Measurements from ENCODE around the gene PHC2.

PHC2 gene

GRCh38 chr1:33462405-33463164 is 31.7 kb upstream of the PHC2 start:
- H3K27ac ChIP-seq, result no peak overlapping the region
- TF ChIP-seq CTCF (IDR thresholded peaks at IDR 0.05), result no peak
- no peak for TF ChIP-seq ZFX (IDR thresholded peaks at IDR 0.05; ENCODE audit: borderline replicate concordance)

- TF ChIP-seq ZFX (IDR thresholded peaks at IDR 0.05; ENCODE audit: borderline replicate concordance), result no peak
- TF ChIP-seq CTCF (IDR thresholded peaks at IDR 0.05), result no peak
- H3K27ac ChIP-seq, result no peak overlapping the region
Observed at GRCh38 chr1:33460947-33461629, 30.2 kb upstream of the PHC2 start.

GRCh38 chr1:33460144-33460543 is 29.2 kb upstream of the PHC2 start:
- TF ChIP-seq ZFX (IDR thresholded peaks at IDR 0.05; ENCODE audit: borderline replicate concordance) (no peak), CTCF (IDR thresholded peaks at IDR 0.05) (no peak)
- H3K27ac ChIP-seq, result no peak overlapping the region

GRCh38 chr1:33459691-33460090 is 28.8 kb upstream of the PHC2 start:
- TF ChIP-seq CTCF (IDR thresholded peaks at IDR 0.05) (no peak), ZFX (IDR thresholded peaks at IDR 0.05; ENCODE audit: borderline replicate concordance) (no peak)
- H3K27ac ChIP-seq, result no peak overlapping the region

- H3K27ac ChIP-seq, result no peak overlapping the region
- TF ChIP-seq ZFX (IDR thresholded peaks at IDR 0.05; ENCODE audit: borderline replicate concordance), result no peak
- no peak for TF ChIP-seq CTCF (IDR thresholded peaks at IDR 0.05)
Observed at GRCh38 chr1:33456502-33456886, 25.6 kb upstream of the PHC2 start.

- TF ChIP-seq ZFX (IDR thresholded peaks at IDR 0.05; ENCODE audit: borderline replicate concordance), result no peak
- TF ChIP-seq CTCF (IDR thresholded peaks at IDR 0.05), result peak; percentile 78
- H3K27ac ChIP-seq, result no peak overlapping the region
Observed at GRCh38 chr1:33455539-33456501, 24.9 kb upstream of the PHC2 start.

Measured in 22Rv1 (cell line).